ENCODE measurements around the gene OR4D5.

The OR4D5 gene

DNA sequence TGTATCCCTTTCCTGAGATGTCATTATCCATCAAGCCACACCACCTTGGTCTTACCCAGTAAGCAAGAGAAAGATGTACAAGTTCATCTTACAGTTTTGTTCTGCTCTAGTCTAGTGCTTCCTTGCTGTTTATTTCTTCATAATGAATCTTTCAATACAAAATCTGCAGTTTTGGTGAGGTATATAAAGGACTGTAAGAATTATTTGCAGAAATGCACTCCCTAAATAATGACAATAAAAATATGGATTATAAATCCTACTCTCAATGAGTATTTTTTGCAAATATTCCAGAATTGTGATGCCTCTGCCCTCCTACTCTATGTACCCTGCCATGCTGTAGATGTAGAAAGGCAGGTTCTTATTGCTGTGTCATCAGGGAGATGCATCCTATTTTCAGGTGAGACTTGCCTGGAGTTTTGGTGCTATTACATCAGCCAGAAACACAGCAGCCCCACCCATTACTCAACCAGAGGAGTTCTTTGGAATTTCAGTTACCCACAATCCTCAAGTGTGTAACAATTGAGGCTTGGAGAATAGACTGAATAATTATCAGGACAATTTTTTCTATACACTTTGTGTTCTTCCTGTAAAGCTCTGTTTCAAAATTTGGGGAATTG, 38.4 kb downstream of the OR4D5 start, which contains the start of gene OR10S1:
OR10S1 (minus strand) TSS at position 51 of the 617 bp plus-strand sequence. CDS start 117 bp downstream, outside the sequence.
- Histone ChIP-seq H3K4me1 (ENCODE audit: insufficient read depth, low read length) (no peaks in the 10 kb centered on the region), H3K9ac (ENCODE audit: low read depth, low read length) (no peak within 1 kb of the TSS), H3K36me3 (ENCODE audit: insufficient read depth, low read length) (no peaks in the 10 kb centered on the region), H3K9me3 (ENCODE audit: control insufficient read depth, insufficient read depth, low read length) (no peaks in the 10 kb centered on the region)

DNA sequence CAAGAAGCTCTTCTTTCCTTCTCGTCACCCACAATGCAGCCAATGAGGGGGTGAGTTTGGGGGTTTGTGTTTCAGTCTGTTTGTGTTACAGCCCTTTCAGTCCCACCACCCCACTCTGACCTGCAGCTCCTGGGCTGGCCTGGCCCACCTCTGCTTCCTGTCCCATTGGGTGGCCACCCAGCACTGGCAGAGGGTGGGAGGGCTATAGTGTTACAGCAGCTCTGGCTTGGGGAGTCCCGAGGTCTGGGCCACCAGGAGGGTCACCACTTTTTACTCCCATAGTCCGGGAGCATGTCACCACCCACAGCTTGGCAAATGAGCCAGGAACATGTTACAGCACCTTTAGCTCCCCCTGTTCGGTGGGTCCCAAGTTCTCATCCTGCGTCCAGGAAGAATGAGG, 39.9 kb downstream of the OR4D5 start:
- no peaks in the 10 kb centered on the region for H3K9me3 ChIP-seq (ENCODE audit: control insufficient read depth, insufficient read depth, low read length)
- no peak overlapping the region for H3K9ac ChIP-seq (ENCODE audit: low read depth, low read length)
- no peaks in the 10 kb centered on the region for H3K36me3 ChIP-seq (ENCODE audit: insufficient read depth, low read length)
- no peaks in the 10 kb centered on the region for H3K4me1 ChIP-seq (ENCODE audit: insufficient read depth, low read length)

All from ES-I3 (cell line).